Endodermal cell (in vitro differentiated cells): ENCODE data around the gene C1orf115. TPM values are rescaled to one million over a fixed set of nuclear protein-coding genes. Genes with fewer than 3 reads are reported as not detected.

Experiments
- DNase-seq: peaks from one replicate; pipeline ENCODE4 v3.0.0-alpha.2; 2017
- H3K27ac ChIP-seq: 2 replicates; pipeline ENCODE4 v1.5.1; 2013; ENCODE audit warnings: mild to moderate bottlenecking, low read depth, low read length, moderate library complexity
- H3K27me3 ChIP-seq: 2 replicates; pipeline ENCODE4 v1.6.1; 2013; ENCODE audit warnings: mild to moderate bottlenecking, low read length, moderate library complexity; ENCODE audit not compliant: insufficient read depth, control insufficient read depth, poor library complexity, severe bottlenecking
- H3K36me3 ChIP-seq: 2 replicates; pipeline ENCODE4 v1.7.0; 2013; ENCODE audit warnings: mild to moderate bottlenecking, low read length, moderate library complexity; ENCODE audit not compliant: control insufficient read depth, insufficient read depth
- H3K4me1 ChIP-seq: one replicate; pipeline ENCODE4 v1.7.0; 2013; ENCODE audit warnings: low read length; ENCODE audit not compliant: control insufficient read depth, insufficient read depth
- H3K4me3 ChIP-seq: 2 replicates; pipeline ENCODE4 v1.5.1; 2013; ENCODE audit warnings: mild to moderate bottlenecking, low read length, moderate library complexity
- H3K9ac ChIP-seq: 2 replicates; pipeline ENCODE4 v1.6.1; 2013; ENCODE audit warnings: mild to moderate bottlenecking, low read length, moderate library complexity; ENCODE audit not compliant: poor library complexity, severe bottlenecking; ENCODE audit errors: extremely low read depth
- H3K9me3 ChIP-seq: 2 replicates; pipeline ENCODE4 v1.6.1; 2013; ENCODE audit warnings: mild to moderate bottlenecking, low read length, moderate library complexity; ENCODE audit not compliant: control insufficient read depth
- H3K27ac Mint-ChIP-seq: 2 replicates; pipeline ENCODE4 v1.8.0; 2020; ENCODE audit warnings: mixed read lengths
- H3K27me3 Mint-ChIP-seq: 2 replicates; pipeline ENCODE4 v1.8.0; 2021; ENCODE audit warnings: mild to moderate bottlenecking, mixed read lengths; ENCODE audit not compliant: insufficient read depth
- H3K36me3 Mint-ChIP-seq: 2 replicates; pipeline ENCODE4 v1.8.0; 2020; ENCODE audit warnings: low read depth, mixed read lengths
- H3K4me1 Mint-ChIP-seq: 2 replicates; pipeline ENCODE4 v1.8.0; 2020; ENCODE audit warnings: mixed read lengths
- H3K4me3 Mint-ChIP-seq: 2 replicates; pipeline ENCODE4 v1.8.0; 2020; ENCODE audit warnings: mild to moderate bottlenecking, moderate library complexity, mixed read lengths
- H3K9me3 Mint-ChIP-seq: 2 replicates; pipeline ENCODE4 v1.8.0; 2020; ENCODE audit warnings: mild to moderate bottlenecking, mixed read lengths
- WGBS, 2 experiments: methylation state at CpG; one replicate each; pipeline versions ENCODE4 v1.1.5 to v1.1.7; 2013; ENCODE audit warnings: missing lambda C conversion rate in 2 of 2, mixed read lengths in 1 of 2; ENCODE audit not compliant: insufficient coverage in 1 of 2, insufficient read length in 1 of 2; 5-methylcytosine and 5-hydroxymethylcytosine counted together
- total RNA-seq, 2 donors: library from RNA; stranded (reverse); fragmentation: NEBNext Ultra II Directional in 1 of 2; extraction: Animal tissue kit (Norgen Biotek cat#: 25700) in 1 of 2; gene quantifications; 2 replicates in 1 of 2; 3 replicates in 1 of 2; pipeline ENCODE4 v1.2.1, GENCODE V29; 2021
- TF ChIP-seq, protein P1 (sequence below): fragments of 200-600 bp; sonication (generic); conservative IDR thresholded peaks from 2 replicates; pipeline ENCODE4 v1.5.0; 2021; ENCODE audit warnings: antibody characterized with exemption, mild to moderate bottlenecking

C1orf115 gene
- total RNA-seq, 2 donors from 2014 or later, result 7.5 to 11.5 TPM

DNA sequence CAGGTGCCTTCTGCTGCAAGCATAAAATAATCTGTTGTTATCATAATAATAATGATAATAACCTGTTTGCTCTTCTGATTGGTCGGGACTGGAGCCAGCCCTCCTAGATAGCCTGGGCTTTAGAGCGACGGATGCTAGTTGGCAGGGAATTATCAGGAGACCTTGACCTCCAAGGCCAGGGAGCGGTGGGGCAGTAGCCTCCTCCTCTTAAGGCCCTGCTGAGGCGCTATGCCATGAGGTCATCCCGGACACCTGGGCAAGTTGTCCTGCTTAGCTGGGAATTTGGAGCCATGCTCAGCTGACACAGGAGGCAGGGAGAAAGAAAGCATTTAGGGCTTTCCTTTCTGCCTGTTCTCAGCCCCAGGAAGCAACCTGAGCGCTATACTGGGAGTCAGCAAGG is 15.6 kb downstream of the C1orf115 start:
- TF ChIP-seq, protein P1, sequence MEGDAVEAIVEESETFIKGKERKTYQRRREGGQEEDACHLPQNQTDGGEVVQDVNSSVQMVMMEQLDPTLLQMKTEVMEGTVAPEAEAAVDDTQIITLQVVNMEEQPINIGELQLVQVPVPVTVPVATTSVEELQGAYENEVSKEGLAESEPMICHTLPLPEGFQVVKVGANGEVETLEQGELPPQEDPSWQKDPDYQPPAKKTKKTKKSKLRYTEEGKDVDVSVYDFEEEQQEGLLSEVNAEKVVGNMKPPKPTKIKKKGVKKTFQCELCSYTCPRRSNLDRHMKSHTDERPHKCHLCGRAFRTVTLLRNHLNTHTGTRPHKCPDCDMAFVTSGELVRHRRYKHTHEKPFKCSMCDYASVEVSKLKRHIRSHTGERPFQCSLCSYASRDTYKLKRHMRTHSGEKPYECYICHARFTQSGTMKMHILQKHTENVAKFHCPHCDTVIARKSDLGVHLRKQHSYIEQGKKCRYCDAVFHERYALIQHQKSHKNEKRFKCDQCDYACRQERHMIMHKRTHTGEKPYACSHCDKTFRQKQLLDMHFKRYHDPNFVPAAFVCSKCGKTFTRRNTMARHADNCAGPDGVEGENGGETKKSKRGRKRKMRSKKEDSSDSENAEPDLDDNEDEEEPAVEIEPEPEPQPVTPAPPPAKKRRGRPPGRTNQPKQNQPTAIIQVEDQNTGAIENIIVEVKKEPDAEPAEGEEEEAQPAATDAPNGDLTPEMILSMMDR, result no peak
- no peak overlapping the region for H3K9ac ChIP-seq
- Mint-ChIP-seq H3K36me3 (no peaks in the 10 kb centered on the region), H3K9me3 (no peaks in the 10 kb centered on the region), H3K27ac (no peak overlapping the region), H3K27me3 (no peaks in the 10 kb centered on the region), H3K4me3 (no peak overlapping the region), H3K4me1 (peaks cover 12% of the 10 kb centered on the region)
- H3K4me1 ChIP-seq, result peaks cover 4% of the 10 kb centered on the region
- H3K9me3 ChIP-seq, result no peaks in the 10 kb centered on the region
- 93 to 94% methylated on average over 6 to 7 of the region's 7 CpGs for WGBS, 2 experiments
- no peaks in the 10 kb centered on the region for H3K36me3 ChIP-seq
- H3K4me3 ChIP-seq, result no peak overlapping the region
- no peaks in the 10 kb centered on the region for H3K27me3 ChIP-seq
- DNase-seq, result no peak
- no peak overlapping the region for H3K27ac ChIP-seq

DNA sequence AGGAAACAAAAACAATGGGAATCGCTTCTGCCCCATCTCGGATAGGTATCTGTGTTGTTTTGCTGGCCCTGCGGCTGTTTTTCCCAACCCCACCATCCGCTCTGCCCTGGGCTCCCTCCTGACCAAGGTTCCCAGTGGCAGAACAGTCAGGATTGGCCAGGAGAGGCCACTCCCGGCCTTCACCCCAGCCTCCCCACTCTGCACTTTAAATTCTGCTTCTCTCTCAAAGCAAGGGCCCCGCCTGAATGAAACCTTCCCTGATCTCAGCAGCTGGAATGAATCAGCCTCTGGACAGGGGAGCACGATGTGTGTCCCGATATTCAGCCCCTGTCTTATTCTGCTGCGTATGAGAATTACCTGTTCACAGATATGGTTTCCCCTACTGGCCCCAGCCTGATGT is 16.3 kb downstream of the C1orf115 start:
- Histone ChIP-seq H3K4me1 (peaks cover 4% of the 10 kb centered on the region), H3K9ac (no peak overlapping the region), H3K27ac (no peak overlapping the region), H3K27me3 (no peaks in the 10 kb centered on the region), H3K4me3 (no peak overlapping the region), H3K9me3 (no peaks in the 10 kb centered on the region), H3K36me3 (no peaks in the 10 kb centered on the region)
- H3K27ac Mint-ChIP-seq, result no peak overlapping the region
- DNase-seq, result no peak
- TF ChIP-seq, protein P1, result no peak
- 88 to 89% methylated on average over 5 to 9 of the region's 9 CpGs for WGBS, 2 experiments
- no peaks in the 10 kb centered on the region for H3K36me3 Mint-ChIP-seq
- peaks cover 12% of the 10 kb centered on the region for H3K4me1 Mint-ChIP-seq
- no peaks in the 10 kb centered on the region for H3K27me3 Mint-ChIP-seq
- H3K4me3 Mint-ChIP-seq, result no peak overlapping the region
- no peaks in the 10 kb centered on the region for H3K9me3 Mint-ChIP-seq

DNA sequence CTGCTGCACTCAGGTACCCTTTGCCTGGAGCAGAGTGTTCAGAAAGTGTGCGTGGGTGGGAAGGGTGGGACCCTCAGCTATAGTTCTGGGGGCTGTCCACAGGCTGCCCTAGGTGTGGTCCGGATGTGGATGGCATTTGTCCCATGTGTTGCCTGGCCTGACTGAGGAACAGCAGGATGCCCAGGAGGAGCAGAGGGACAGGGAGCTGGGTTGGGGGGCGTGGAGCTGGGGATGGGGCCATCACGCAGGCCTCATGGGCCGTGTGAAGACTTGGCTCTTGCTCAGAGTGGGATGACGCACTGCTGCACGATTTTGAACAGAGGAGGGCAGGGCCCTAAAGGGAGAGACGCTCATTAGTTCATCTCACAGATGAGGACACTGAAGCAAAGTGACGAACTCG is 17.0 kb downstream of the C1orf115 start:
- DNase-seq, result no peak
- 83 to 92% methylated on average over 6 to 10 of the region's 10 CpGs for WGBS, 2 experiments
- no peak overlapping the region for H3K9ac ChIP-seq
- TF ChIP-seq, protein P1, result no peak
- Mint-ChIP-seq H3K4me3 (no peak overlapping the region), H3K27me3 (no peaks in the 10 kb centered on the region), H3K36me3 (no peaks in the 10 kb centered on the region), H3K27ac (no peak overlapping the region), H3K4me1 (peaks cover 12% of the 10 kb centered on the region), H3K9me3 (no peaks in the 10 kb centered on the region)
- no peaks in the 10 kb centered on the region for H3K27me3 ChIP-seq
- no peaks in the 10 kb centered on the region for H3K9me3 ChIP-seq
- H3K4me1 ChIP-seq, result peaks cover 4% of the 10 kb centered on the region
- no peaks in the 10 kb centered on the region for H3K36me3 ChIP-seq
- H3K4me3 ChIP-seq, result no peak overlapping the region
- H3K27ac ChIP-seq, result no peak overlapping the region
